ENCODE data around the gene GNG4.

Gene GNG4

DNA sequence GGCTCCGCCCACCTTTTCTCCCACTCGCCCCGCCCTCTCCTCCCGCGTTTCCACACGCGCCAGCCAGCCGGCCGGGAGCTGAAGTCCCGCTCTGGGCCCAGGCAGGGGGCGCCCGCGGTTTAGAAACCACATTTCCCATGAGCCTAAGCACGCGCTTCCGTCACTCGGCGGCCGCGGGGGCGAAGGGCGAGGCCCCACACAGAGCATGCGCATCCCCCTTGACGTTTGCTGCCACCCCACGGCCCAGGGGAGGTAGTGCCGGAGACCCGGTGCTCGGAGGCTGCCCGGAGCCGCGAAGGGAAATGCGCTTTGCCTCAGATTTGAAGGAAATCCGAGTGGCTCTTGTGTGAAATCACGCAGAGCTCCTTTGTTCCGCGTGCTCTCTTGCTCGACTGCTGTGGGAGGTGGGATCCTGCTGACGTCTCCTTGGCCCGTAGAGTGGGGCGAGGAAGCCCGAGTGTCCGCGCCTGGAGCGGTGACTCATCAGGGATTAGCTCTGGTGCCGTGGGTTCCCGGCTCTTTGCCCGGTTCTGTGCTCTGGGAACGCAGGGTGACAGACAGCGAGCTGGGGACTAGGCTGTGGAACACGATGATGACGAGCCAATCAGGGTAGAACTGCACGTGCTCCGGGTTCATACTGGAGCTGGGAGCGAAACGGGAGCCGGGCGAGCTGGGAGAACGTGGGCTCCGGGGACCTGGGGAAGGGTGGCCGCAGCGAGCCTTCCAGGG is 144.9 kb downstream of the GNG4 start:
- DNase-seq (ENCODE audit: low spot score in 2 of 2), result peak; percentile 97 to 99
- H3K4me1 ChIP-seq, result peaks cover 15% of the 10 kb centered on the region
- peak overlapping the region; percentile 56 for H3K4me3 ChIP-seq
- H3K36me3 ChIP-seq (replicated peaks), result no peaks in the 10 kb centered on the region
- H3K27me3 ChIP-seq (ENCODE audit: low read depth), result no peaks in the 10 kb centered on the region
- no peaks in the 10 kb centered on the region for H3K9me3 ChIP-seq
- in situ Hi-C loops (cut with MboI; ENCODE audit: low sequenced_read_pairs), result no loop called here

DNA sequence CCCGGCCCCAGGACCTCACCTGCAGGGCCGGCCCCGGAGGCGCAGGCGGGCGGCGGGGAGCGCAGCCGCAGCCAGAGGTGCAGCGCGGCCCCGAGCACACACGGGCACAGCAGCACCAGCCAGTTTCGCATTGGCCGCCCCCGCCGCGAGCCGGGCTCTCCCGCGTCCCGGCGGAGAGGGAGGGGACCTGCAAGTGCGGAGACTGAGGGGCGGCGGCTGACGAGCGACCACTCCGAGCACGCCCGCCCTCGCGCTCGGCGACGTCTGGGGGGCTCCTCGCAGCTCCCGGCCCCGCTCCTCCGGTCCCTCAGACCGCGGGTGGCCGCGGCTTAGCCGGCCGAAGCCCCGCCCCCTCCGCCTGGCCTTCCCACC is 145.5 kb downstream of the GNG4 start, which contains the start of gene B3GALNT2:
B3GALNT2 (minus strand) TSS at position 331 of the 372 bp plus-strand sequence; CDS start at position 131, 200 bp downstream.
- in situ Hi-C loops (cut with MboI; ENCODE audit: low sequenced_read_pairs), result no loop called here
- no peak for DNase-seq (ENCODE audit: low spot score in 2 of 2)
- Histone ChIP-seq H3K4me1 (peaks cover 15% of the 10 kb centered on the region), H3K36me3 (replicated peaks) (no peaks in the 10 kb centered on the region), H3K4me3 (peak within 1 kb of the TSS; percentile 56), H3K27me3 (ENCODE audit: low read depth) (no peaks in the 10 kb centered on the region), H3K9me3 (no peaks in the 10 kb centered on the region)

GRCh38 chr1:235503403-235504121 is 146.0 kb downstream of the GNG4 start:
- Histone ChIP-seq H3K36me3 (replicated peaks) (no peaks in the 10 kb centered on the region), H3K27me3 (ENCODE audit: low read depth) (no peaks in the 10 kb centered on the region), H3K9me3 (no peaks in the 10 kb centered on the region), H3K4me3 (peak overlapping the region; percentile 56), H3K4me1 (peaks cover 15% of the 10 kb centered on the region)
- DNase-seq (ENCODE audit: low spot score in 2 of 2), result peak; percentile 25 to 71
- in situ Hi-C loops (cut with MboI; ENCODE audit: low sequenced_read_pairs), result no loop called here

GRCh38 chr1:235502601-235503402 is 146.8 kb downstream of the GNG4 start:
- no peaks in the 10 kb centered on the region for H3K9me3 ChIP-seq
- H3K4me3 ChIP-seq, result peak overlapping the region; percentile 56
- H3K36me3 ChIP-seq (replicated peaks), result no peaks in the 10 kb centered on the region
- in situ Hi-C loops (cut with MboI; ENCODE audit: low sequenced_read_pairs), result no loop called here
- peaks cover 15% of the 10 kb centered on the region for H3K4me1 ChIP-seq
- H3K27me3 ChIP-seq (ENCODE audit: low read depth), result no peaks in the 10 kb centered on the region
- DNase-seq (ENCODE audit: low spot score in 2 of 2), result peak in 1 of 2 experiments; percentile 31

DNA sequence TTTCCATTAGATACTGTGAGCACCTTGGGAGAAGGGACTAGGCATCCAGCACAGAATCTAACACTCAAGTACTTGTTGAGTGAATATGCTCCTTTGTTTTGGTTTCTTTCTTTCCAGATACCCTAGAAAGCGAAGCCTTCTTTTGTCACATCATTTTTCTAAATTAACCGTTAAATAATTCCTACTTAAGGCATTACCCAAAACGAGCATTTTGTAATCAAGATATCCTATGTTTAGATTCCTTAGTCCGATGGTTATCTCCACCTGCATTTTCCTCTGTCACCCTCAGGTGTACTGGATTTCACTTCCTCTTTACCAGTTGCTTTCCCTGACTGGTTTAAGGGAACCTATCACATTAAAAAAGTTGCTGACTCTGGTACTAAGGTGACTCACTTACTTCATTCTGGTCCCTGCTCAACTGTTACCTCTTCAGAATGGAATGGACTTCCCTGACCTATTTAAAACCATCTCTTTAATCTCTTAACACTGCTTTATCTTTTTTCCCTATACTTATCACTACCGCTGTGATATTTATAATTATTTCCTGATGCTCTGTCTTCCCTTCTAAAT is 148.5 kb downstream of the GNG4 start:
- no peak for DNase-seq (ENCODE audit: low spot score in 2 of 2)
- H3K27me3 ChIP-seq (ENCODE audit: low read depth), result no peaks in the 10 kb centered on the region
- in situ Hi-C loops (cut with MboI; ENCODE audit: low sequenced_read_pairs), result no loop called here
- H3K36me3 ChIP-seq (replicated peaks), result no peaks in the 10 kb centered on the region
- H3K9me3 ChIP-seq, result no peaks in the 10 kb centered on the region
- H3K4me1 ChIP-seq, result peaks cover 12% of the 10 kb centered on the region
- H3K4me3 ChIP-seq, result no peak overlapping the region
